Neural cell (in vitro differentiated cells): ENCODE measurements around the gene MLIP.

ENCODE experiments used
- CTCF ChIP-seq: fragments of 450-650 bp; IDR thresholded peaks from 2 replicates; pipeline ENCODE4 v1.5.1; 2014; ENCODE audit warnings: antibody characterized with exemption, mild to moderate bottlenecking, moderate library complexity; ENCODE audit not compliant: poor library complexity, severe bottlenecking
- EZH2 ChIP-seq: fragments of 200-600, 300-800 bp; shearing (Covaris generic), sonication (generic); IDR thresholded peaks from 2 replicates; pipeline ENCODE4 v1.6.1; 2014; ENCODE audit warnings: antibody characterized with exemption, low read length, borderline replicate concordance, mild to moderate bottlenecking; ENCODE audit not compliant: insufficient read depth, poor library complexity, severe bottlenecking
- MXI1 ChIP-seq: fragments of 450-650 bp; conservative IDR thresholded peaks from 2 replicates; pipeline ENCODE4 v1.6.1; 2014; ENCODE audit warnings: antibody characterized with exemption, mild to moderate bottlenecking; ENCODE audit not compliant: poor library complexity, severe bottlenecking
- POLR2AphosphoS5 ChIP-seq: IDR thresholded peaks from 2 replicates; pipeline ENCODE4 v1.6.1; 2012
- RAD21 ChIP-seq: fragments of 450-650 bp; conservative IDR thresholded peaks from 2 replicates; pipeline ENCODE4 v1.6.1; 2014; ENCODE audit warnings: antibody characterized with exemption, mild to moderate bottlenecking, moderate library complexity
- REST ChIP-seq: IDR thresholded peaks from 2 replicates; pipeline ENCODE4 v1.6.1; 2012; ENCODE audit warnings: borderline replicate concordance
- SMC3 ChIP-seq: fragments of 450-650 bp; conservative IDR thresholded peaks from 2 replicates; pipeline ENCODE4 v1.6.1; 2014; ENCODE audit warnings: antibody characterized with exemption, mild to moderate bottlenecking, moderate library complexity; ENCODE audit not compliant: poor library complexity

- no peak for TF ChIP-seq CTCF
- TF ChIP-seq POLR2AphosphoS5 = no peak
- TF ChIP-seq RAD21 = no peak
- no peak for TF ChIP-seq REST
- no peak for TF ChIP-seq SMC3
- TF ChIP-seq EZH2 = no peak
- TF ChIP-seq MXI1 = no peak
These were observed 14.2 kb downstream of the MLIP start for GRCh38 chr6:54125493-54125892.
